Activated naive CD4-positive, alpha-beta T cell treated with Interleukin-2 at 50 U/mL for 16 hours (primary cell): ENCODE results near the gene AREG.

Experiments
- DNase-seq: peaks from one replicate; pipeline ENCODE4 v3.0.0-alpha.2; 2020

The AREG gene

GRCh38 chr4:74433541-74434172 is 11.3 kb upstream of the AREG start:
- no peak for DNase-seq

- no peak for DNase-seq
Measured at GRCh38 chr4:74435296-74435695, 9.6 kb upstream of the AREG start.

GRCh38 chr4:74437866-74438265 is 7.1 kb upstream of the AREG start:
- DNase-seq = no peak

- DNase-seq = no peak
Measured at GRCh38 chr4:74438661-74439060, 6.3 kb upstream of the AREG start.

GRCh38 chr4:74439952-74440351 is 5.0 kb upstream of the AREG start:
- DNase-seq = no peak

- no peak for DNase-seq
Measured at GRCh38 chr4:74440356-74440755, 4.6 kb upstream of the AREG start.

- no peak for DNase-seq
Measured at GRCh38 chr4:74441744-74442143, 3.2 kb upstream of the AREG start.

GRCh38 chr4:74446193-74446868 is 1.4 kb downstream of the AREG start:
- DNase-seq = no peak

GRCh38 chr4:74446896-74447295 is 2.0 kb downstream of the AREG start:
- no peak for DNase-seq

- no peak for DNase-seq
Measured at GRCh38 chr4:74447636-74448233, 2.8 kb downstream of the AREG start.

GRCh38 chr4:74449571-74450297 is 4.8 kb downstream of the AREG start:
- no peak for DNase-seq

GRCh38 chr4:74450298-74450683 is 5.4 kb downstream of the AREG start:
- no peak for DNase-seq

- DNase-seq = no peak
Measured at GRCh38 chr4:74451214-74451661, 6.3 kb downstream of the AREG start.

- DNase-seq = no peak
Measured at GRCh38 chr4:74453037-74453635, 8.2 kb downstream of the AREG start.

GRCh38 chr4:74453829-74454742 is 9.2 kb downstream of the AREG start:
- no peak for DNase-seq

GRCh38 chr4:74455361-74456055 is 10.6 kb downstream of the AREG start:
- no peak for DNase-seq

- no peak for DNase-seq
Measured at GRCh38 chr4:74456056-74456744, 11.3 kb downstream of the AREG start.

GRCh38 chr4:74456849-74457395 is 12.0 kb downstream of the AREG start:
- DNase-seq = no peak

- no peak for DNase-seq
Measured at GRCh38 chr4:74460833-74461232, 15.9 kb downstream of the AREG start.

GRCh38 chr4:74463123-74463522 is 18.2 kb downstream of the AREG start:
- no peak for DNase-seq

GRCh38 chr4:74464291-74464690 is 19.4 kb downstream of the AREG start:
- no peak for DNase-seq
